Gastrocnemius medialis (tissue), 4 donors: Measurements from ENCODE around the gene RHOXF1.

Experiments used
- POLR2A ChIP-seq, 2 donors: fragments of 450-650 bp; IDR thresholded peaks; one replicate each; pipeline ENCODE4 v1.6.1; 2017; ENCODE audit warnings: antibody characterized with exemption in 2 of 2, mild to moderate bottlenecking in 2 of 2, moderate library complexity in 2 of 2
- TF ChIP-seq, protein P1 (sequence below), 5 experiments: fragments of 450-650 bp in 3 of 5; fragments of 200-600 bp in 2 of 5; sonication (generic) in 2 of 5; IDR thresholded peaks in 4 of 5; conservative IDR thresholded peaks in 1 of 5; 1 replicate in 4 of 5; 2 replicates in 1 of 5; pipeline ENCODE4 v1.5.1; 2016 to 2019; ENCODE audit warnings: antibody characterized with exemption in 5 of 5, mild to moderate bottlenecking in 3 of 5, moderate library complexity in 3 of 5

DNA sequence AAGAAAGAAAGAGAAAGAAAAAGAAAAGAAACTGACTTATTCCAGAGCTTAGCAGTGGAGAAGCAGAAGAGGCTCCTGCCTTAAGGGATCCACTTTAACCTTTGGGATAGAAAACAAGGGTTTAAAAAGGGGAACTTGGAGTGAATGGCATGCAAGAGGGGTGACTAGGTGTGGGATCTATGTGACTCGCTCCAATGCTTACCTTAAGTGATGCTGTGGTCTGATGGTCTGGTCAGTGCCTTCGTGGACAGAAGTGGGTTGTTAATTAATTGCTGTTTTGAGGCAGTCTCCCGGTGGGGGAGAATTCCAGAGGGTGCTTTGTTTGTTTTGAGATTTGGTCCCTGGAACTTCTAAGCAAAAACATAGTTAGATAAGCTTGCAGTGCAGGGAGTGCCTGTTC is 21.1 kb upstream of the RHOXF1 start:
- TF ChIP-seq, protein P1, sequence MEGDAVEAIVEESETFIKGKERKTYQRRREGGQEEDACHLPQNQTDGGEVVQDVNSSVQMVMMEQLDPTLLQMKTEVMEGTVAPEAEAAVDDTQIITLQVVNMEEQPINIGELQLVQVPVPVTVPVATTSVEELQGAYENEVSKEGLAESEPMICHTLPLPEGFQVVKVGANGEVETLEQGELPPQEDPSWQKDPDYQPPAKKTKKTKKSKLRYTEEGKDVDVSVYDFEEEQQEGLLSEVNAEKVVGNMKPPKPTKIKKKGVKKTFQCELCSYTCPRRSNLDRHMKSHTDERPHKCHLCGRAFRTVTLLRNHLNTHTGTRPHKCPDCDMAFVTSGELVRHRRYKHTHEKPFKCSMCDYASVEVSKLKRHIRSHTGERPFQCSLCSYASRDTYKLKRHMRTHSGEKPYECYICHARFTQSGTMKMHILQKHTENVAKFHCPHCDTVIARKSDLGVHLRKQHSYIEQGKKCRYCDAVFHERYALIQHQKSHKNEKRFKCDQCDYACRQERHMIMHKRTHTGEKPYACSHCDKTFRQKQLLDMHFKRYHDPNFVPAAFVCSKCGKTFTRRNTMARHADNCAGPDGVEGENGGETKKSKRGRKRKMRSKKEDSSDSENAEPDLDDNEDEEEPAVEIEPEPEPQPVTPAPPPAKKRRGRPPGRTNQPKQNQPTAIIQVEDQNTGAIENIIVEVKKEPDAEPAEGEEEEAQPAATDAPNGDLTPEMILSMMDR (IDR thresholded peaks at IDR 0.05 in 4 of 5, conservative IDR thresholded peaks at IDR 0.05 in 1 of 5) = no peak
- no peak for TF ChIP-seq POLR2A (IDR thresholded peaks at IDR 0.05)
